GM21367 (cell line): ENCODE data around the gene QRICH2.
"Not testable (repeated sequence)": the region's sequence is repeated elsewhere in the genome, so short reads cannot be mapped to it uniquely, and the experiment has no call there.

Experiments
- ATAC-seq: cut with Tn5 transposase; IDR thresholded peaks from one replicate; pipeline ENCODE4 v1.9.1; 2021; ENCODE audit not compliant: unreplicated experiment

The QRICH2 gene

DNA sequence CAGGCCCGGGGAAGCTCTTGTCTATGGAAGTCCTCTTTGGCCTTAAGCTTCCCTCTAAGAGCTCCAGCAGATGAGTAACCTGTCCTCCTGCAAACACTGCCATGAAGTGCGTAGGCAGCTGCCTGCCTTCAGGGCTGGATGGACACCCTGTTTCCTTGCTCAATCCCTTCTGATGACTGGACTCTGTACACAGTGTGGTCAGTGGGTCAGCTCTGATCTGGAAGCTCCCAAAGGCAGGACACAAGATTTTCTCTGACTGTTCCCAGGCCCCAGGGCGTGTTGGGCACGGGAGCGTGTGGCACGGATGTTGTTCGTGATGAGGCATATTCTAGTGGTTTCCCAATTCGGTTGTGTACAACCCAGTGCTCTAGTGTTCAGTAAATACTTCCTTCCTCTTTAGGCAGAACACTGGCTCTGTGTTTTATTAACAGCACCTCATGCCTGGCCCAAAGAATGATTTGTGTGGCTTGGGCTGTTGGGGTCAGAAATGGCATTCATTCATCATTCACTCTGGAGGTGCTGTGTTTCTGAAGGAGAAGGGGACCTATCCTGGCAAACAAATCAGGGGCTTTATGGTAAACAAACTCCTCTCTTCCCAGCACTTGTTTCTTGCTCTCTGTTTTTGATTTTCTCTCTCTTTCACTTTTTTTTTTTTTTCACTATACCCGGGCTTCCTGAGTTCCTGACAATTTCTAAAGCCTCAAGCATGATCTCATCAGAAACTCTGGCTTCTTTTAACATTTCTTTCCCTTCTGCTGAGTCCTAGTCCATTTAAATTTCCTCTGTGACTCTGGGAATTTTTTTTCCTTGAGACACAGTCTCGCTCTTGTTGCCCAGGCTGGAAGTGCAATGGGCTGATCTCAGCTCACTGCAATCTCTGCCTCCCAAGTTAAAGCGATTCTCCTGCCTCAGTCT lies 55.8 kb downstream of the QRICH2 start:
- no peak for ATAC-seq

DNA sequence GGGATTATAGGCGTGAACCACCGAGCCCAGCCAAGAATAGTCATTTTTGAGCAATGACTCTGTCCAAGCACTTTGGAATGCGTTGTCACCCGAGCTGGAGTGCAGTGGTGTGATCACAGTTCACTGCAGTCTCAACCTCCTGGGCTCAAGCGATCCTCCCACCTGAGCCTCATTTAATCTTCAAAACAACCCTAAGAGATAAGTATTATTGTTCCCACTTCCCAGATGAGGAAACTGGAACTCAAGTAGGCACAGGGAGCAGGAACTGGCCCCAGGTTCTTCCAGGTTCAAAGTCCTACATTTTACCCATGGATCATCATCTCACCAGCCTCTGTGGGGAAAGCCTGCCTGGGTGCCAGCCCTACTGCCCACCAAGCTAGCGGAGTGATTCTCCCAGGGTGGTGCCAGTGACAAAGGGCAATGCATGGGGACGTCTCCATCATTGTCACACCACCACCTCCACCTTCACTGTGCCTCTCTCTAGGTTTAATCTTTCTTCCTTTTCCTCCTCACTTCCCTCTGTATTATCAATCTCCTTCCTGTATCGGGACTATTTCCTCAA lies 56.5 kb downstream of the QRICH2 start:
- no peak for ATAC-seq

DNA sequence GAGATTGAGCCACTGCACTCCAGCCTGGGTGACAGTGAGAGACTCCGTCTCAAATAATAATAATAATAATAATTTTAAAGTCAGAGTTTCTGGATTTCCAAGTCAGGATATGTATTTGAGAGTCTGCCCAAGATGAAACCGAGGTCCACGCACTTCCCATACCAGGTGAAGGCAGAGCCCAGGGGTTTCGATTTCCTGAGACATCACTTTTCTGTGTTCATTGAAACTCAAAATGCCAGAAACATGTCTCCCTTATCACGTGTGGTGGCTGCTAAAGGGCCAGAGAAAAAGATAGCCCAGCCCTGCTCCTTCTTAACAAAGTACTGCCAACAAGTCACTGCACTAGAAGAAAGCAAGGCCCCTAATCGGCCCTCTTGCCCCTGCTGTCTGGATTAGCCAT lies 57.9 kb downstream of the QRICH2 start:
- ATAC-seq, result no peak

DNA sequence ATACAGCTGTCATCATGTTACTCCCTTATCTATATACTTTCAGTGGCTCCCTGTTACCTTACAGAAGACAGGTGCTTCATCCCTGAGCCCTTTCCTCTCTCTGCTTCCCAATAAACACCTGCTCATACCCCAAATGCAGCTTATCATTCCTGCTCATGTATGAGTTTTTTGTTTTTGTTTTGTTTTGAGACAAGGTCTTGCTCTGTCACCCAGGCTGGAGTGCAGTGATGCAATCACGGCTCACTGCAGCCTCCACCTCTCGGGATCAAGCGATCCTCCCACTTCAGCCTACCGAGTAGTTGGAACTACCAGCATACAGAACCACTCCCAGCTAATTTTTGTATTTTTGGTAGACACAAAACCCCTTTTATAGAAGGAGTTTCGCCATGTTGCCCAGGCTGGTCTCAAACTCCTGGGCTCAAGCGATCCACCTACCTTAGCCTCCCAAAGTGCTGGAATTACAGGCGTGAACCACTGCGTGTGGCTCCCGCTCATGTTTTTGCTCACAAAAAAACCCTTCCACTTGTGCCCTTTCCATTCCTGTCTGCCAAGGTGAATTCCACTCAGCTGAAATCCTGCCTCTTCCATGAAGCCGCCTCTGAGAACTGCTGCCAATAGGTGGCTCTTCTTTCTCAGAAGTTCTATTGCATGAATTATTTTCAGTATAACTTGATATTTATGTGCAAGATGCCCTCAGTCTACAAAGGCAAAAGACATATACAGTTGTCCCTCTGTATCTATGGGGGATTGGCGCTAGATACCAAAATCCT lies 59.9 kb downstream of the QRICH2 start:
- ATAC-seq, result no peak

DNA sequence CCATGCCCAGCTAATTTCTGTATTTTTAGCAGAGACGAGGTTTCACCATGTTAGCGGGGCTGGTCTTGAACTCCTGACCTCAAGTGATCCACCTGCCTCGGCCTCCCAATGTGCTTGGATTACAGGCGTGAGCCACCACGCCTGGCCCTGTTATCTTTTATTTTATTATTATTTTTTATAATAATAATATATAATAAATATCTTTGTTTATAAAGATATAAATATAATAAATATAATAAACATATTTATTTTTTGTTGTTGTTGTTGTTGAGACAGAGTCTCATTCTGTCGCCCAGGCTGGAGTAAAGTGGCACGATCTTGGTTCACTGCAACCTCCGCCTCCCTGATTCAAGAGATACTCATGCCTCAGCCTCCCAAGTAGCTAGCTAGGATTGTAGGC lies 60.8 kb downstream of the QRICH2 start:
- no peak for ATAC-seq

DNA sequence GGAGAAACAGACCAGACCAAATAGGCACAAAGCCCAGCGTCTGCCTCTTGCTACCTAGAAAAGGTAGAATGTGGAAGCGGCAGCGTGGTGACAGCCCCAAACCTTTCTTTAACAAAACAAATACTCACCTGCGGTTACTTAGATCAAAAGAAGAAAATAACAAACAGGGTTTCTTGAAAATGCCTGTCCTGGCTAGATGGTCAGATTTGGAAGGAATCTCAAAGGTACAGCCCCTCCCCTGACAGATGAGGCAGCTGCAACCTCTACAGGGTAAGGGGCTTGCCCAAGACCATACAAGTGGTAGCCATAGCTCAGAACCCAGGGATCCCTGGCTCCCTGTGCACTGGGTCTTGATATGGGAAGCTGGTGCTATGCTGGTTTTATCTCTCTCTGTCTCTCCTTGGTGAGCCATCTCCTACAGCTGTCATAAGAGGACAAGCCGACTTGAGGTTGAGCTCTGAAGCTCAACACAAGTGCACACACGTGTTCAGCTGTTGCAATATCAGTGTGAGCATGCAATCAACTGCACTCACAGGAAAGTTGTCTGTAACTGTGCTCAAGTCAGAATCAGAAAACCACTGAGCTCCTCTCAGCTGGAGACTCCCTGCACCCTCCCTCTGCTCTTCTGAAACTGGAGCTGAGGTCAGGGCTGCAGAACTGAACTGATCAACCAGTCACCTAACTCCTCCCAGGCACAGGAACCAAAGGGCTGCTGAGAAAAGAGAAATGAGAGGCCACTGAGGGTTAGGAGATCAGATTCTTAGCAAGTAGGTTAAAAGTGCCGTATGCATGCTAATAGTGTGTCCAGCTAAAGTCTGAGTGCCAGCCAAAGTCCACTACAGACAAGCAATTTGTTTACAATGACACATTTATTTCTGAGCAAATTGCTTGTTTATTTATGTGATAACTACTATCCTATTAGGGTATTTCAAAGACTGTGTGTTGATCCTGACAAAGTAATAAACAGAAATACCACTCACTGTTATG lies 61.7 kb downstream of the QRICH2 start:
- ATAC-seq, result peak; percentile 77

DNA sequence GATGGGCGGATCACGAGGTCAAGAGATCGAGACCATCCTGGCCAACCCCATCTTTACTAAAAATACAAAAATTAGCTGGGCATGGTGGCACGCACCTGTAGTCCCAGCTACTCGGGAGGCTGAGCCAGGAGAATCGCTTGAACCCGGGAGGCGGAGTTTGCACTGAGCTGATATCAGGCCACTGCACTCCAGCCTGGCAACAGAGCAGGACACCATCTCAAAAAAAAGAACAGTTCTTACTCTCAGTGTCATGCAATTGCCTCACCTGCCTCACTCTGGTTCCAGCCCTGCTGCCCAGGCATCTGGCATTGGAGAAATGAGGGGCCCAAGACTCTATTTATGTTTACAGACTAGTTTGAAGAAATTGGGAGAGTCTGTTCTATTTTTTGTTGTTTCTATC lies 63.4 kb downstream of the QRICH2 start:
- ATAC-seq, result not testable (repeated sequence)

DNA sequence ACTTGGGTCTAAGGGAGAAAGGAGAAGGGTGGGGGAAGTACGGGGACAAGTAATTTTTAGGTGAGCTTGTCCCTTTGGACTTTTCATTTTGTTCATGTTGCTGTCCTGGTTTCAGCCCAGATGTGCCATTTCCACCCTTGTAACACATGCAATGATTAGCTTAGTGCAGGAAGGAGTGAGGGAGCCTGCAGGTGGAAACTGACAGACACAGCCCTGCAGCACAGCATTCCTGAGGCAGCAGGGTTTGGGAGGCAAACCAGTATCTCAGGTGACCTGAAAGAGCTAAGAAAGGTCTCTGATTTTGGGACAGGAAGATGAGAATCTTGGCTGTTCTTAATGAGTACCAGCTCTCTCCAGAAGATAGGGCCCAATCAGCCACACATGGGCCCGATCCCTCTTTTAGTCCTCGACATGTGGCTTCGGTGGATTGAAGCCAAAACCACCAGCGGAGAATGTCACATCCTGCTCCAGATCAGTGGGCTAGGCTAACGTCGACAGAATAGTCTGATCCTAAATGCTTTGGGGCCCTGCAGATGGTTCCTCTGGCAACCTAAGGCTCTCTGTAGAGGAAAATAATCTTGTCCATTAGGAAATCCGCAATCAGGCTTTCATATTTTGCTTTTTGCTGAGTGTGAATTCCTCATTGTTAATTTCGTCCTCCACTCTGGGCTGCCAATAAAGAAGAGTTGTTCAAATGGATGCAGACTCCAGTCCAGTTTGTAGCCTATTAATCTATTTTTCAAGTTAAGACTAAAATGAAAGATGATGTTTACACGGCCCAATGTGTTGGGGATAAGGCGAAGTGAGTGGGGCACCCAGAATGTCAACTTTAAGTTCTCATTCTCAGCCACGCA lies 64.0 kb downstream of the QRICH2 start:
- no peak for ATAC-seq

DNA sequence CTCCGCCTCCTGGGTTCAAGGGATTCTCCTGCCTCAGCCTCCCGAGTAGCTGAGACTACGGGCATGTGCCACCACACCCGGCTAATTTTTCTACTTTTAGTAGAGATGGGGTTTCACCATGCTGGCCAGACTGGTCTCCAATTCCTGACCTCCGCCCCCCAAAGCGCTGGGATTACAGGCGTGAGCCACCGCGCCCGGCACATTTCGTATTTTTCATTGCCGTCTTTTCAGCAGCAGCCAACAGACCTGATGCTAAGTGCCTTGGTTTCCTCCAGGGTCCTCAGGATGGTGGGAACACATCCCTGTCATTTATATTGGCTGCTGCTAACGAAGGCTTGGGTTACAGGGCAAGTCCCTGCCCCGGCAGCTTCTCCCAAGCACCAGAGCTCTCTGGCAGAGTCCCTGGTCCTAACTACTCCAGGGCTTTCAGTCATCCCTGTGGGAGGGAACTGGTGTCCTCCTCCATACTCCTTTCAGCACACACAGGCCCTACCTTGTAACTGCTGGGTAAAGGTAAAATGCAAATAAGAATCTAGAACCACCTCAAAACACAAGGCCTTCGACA lies 66.3 kb downstream of the QRICH2 start:
- no peak for ATAC-seq

DNA sequence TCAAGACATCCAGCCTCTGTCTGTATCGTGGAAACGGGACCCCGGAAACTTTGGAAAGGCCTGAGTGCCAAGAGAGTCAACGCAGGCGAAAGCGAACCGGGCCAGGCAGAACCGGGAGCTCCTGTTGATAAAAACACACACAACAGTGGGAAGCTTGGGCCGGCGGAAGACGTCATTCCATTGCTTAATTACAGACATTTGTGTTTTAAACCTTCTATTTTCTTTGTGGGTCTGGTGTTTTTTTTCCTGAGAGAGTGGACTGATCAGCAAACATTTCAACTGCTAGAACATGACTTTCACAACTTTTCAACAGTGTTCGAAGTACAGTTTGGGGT lies 66.9 kb downstream of the QRICH2 start:
- ATAC-seq, result no peak

DNA sequence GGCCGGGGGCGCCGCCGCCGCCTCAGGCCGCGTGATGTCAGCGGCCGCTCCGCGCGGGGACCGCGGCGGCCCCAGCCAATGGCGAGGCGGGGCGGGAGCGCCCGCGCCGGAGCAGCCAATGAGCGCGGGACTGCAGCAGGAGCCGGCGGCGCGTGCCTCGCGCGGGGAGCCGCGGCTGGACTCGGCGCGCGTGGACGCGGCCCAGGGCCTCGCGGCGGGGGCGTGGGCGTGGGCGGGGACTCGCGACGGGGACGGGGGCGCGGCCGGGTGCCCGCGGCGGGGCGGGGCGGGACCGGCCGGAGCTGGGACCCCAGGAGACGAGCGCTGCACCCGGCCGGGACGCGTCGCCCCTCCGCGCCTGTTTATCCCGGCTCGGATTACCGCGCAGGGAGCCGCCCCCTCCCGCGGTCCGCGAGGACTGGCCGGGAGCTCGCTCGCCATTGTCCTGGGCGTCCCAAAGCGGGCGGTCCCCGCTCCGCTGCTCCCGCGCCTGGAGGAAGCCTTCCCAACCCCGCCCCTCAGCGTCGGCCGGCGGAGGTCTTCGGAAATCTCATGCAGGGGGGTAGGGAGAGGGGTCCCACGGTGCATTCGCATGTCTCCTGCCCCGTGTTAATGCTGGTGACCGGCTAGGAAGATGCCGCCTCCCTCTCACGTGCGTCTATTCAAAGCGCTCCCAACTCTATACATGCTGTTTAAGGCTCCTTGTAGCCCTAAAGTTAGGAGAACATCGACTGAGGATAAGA lies 67.4 kb downstream of the QRICH2 start, which contains the start of gene RNF157:
TSS of gene RNF157 (minus strand) at position 33 of the 743 bp plus-strand sequence. CDS start 253 bp downstream, outside the sequence.
- ATAC-seq, result no peak

DNA sequence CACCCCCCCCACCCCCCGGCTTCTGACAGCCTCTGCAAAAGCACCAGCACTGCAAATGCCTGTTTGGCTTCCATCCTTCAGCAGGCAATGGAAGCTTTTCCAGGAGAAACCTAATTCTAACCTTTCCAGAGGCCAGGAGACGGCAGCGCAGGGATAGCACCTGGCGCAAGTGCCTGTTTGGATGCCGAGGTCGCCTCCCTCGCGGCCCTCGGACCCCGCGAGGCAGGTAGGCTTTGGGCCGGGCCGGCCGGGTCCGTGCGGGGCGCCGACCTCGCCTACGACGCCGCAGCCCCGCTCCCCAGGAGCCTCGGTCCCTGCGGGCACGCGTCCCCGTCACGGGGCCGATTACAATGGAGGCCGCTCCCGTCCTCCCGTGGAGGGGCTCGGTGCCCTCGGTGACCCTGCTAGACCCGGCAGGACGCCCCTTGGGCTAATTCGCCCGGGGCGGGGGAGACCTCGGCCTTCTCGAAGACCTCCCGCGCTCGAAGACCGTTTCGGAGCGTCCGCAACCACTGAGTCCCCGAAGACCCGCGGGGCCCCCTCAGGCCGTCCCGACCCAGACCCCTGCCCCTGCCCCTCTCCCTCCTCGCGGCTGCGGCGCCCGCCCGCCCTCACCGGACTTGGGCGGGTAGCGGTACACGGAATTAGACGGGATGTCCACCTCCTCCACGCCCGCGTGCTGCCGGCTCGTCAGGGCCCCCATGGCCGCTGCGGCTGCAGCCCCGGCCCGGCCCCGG lies 68.4 kb downstream of the QRICH2 start:
- ATAC-seq, result no peak

DNA sequence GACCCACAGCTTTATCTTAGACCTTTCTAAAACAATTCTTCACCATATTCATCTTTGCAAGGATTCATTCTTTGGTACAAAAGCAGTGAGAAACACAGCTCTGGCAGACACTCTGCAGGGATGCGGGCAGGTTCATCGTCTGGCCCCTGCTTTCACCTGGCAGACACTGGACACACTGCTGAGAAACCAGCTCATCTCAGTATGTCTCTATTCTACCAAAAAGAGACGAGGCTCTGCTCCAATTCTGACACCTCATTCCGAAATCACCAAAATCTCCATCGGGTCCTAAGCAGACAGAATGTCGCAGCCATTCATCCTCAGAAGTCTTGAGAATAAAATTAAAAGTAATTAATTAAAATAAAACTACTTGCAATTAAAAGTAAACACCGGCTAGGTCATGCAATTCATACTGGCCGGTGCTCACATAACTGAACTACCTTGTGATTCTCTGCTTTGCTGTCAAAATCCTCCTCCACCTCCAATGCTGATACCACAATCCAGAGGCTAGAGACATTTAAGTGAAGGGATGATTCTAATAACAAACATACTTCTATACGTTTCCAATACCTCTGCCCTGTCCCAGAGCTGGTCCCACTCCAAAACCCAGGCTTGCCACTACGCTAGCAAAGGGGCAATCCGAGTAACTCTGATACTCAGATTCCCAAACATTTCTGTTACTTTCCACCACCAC lies 69.1 kb downstream of the QRICH2 start:
- no peak for ATAC-seq

DNA sequence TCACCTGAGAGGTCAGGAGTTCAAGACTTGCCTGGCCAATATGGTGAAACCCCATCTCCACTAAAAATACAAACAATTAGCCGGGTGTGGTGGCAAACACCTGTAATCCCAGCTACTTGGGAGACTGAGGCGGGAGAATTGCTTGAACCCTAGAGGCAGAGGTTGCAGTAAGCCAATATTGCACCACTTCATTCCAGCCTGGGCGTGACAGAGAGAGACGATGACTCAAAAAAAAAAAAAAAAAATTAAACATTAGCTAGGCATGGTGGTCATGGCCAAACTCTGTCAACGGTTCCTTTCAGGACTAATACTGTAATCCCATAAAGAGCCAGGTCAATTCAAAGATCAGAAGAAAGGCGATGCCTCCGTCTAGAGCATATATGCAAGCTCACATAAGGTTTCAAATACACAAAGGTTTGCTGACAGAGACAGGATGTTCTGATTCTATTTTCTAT lies 70.2 kb downstream of the QRICH2 start:
- no peak for ATAC-seq

DNA sequence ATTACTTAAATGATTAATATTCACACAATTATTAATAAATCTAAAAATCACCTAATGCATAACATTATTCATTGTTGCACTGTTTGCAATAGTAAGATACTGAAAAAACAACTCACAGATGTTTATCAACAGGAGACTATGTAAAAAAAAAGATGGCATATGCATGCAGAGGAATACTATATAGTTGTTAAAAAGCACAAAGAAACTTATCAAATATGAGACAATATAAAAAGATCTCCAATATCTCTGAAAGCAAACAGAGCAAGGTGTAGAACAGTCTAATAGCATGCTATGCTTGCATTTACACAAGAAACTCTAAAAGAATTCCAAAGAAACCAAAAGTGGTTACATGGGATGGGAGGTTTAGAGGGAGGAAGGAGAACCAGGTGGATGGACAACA lies 71.5 kb downstream of the QRICH2 start:
- ATAC-seq, result no peak

DNA sequence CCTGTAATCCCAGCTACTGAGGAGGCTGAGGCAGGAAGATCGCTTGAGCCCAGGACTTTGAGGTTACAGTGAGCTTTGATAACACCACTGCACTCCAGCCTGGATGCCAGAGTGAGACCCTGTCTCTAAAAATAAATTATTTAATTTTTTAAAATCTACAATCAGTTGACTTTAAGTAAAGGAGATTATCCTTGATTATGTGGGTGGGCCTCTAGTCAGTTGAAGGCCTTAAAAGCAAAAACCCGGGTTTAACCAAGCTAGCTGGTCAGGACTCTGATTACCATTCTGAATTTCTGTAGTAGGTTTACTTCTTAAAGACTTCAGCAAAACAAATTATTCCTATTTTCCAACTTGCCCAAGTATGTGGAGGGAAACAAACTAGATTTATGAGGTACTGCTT lies 72.2 kb downstream of the QRICH2 start:
- no peak for ATAC-seq

DNA sequence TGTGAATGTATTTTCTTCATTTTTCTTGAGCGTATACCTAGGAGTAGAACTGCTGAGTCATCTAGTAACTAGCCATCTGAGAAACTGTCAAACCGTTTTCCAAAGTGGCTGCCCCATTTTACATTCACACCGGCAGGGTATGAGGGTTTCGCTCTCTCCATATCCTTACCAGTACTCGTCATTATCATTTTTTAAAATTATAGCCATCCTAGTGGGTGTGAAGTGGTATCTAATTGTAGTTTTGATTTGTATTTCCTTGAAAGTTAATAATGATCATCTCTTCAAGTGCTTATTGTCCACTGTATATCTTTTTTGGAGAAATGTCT lies 73.8 kb downstream of the QRICH2 start:
- no peak for ATAC-seq
